ENCODE data around the gene ATP6V0A1.
"Not testable (repeated sequence)": the region's sequence is repeated elsewhere in the genome, so short reads cannot be mapped to it uniquely, and the experiment has no call there.

DNA sequence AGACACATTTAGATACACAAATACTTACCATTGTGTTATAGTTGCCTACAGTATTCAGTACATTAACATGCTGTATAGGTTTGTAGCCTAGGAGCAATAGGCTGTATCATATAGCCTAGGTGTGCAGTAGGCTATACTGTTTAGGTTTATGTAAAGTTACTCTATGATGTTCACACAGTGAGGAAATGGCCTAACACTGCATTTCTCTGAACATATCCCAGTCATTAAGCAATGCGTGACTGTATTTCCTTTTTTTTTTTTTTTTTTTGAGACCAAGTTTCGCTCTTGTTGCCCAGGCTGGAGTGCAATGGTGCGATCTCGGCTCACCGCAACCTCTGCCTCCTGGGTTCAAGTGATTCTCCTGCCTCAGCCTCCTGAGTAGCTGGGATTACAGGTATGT, 40.7 kb upstream of the ATP6V0A1 start:
- TF ChIP-seq, protein P1, sequence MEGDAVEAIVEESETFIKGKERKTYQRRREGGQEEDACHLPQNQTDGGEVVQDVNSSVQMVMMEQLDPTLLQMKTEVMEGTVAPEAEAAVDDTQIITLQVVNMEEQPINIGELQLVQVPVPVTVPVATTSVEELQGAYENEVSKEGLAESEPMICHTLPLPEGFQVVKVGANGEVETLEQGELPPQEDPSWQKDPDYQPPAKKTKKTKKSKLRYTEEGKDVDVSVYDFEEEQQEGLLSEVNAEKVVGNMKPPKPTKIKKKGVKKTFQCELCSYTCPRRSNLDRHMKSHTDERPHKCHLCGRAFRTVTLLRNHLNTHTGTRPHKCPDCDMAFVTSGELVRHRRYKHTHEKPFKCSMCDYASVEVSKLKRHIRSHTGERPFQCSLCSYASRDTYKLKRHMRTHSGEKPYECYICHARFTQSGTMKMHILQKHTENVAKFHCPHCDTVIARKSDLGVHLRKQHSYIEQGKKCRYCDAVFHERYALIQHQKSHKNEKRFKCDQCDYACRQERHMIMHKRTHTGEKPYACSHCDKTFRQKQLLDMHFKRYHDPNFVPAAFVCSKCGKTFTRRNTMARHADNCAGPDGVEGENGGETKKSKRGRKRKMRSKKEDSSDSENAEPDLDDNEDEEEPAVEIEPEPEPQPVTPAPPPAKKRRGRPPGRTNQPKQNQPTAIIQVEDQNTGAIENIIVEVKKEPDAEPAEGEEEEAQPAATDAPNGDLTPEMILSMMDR (IDR thresholded peaks at IDR 0.05) = not testable (repeated sequence)
- TF ChIP-seq EP300 (IDR thresholded peaks at IDR 0.05); POLR2A (IDR thresholded peaks at IDR 0.05; ENCODE audit: low read depth); POLR2AphosphoS5 (IDR thresholded peaks at IDR 0.05): not testable (repeated sequence)
